Measurements from ENCODE around the gene PLSCR5. TPM values are rescaled to one million over a fixed set of nuclear protein-coding genes. Genes with fewer than 3 reads are reported as not detected.

Gene PLSCR5
- total RNA-seq, 6 donors from 2014 or later: not detected

DNA sequence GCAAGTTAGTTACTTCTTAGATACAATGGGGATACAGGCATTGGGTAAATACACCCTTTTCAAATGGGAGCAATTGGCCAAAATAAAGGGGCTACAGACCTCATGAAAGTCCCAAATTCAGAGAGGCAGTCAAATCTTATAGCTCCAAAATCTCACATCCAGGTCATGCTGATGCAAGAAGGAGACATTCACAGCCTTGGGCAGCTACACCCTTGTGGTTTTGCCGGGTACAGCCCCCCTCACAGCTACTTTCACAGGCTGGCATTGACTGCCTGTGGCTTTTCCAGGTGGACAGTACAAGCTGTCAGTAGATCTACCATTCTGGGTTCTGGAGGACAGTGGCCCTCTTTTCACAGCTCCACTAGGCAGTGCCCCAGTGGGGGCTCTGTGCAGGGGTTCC lies 43.3 kb downstream of the PLSCR5 start:
- Histone ChIP-seq H3K4me1 (no peaks in the 10 kb centered on the region), H3K9me3 (no peaks in the 10 kb centered on the region), H3K27me3 (no peaks in the 10 kb centered on the region), H3K27ac (no peak overlapping the region), H3K36me3 (no peaks in the 10 kb centered on the region), H3K4me3 (no peak overlapping the region)
- 89 to 93% methylated on average over 1 of the region's 1 CpG for WGBS, 2 donors
- DNase-seq (no peak), ATAC-seq (ENCODE audit: low FRiP score in 2 of 2) (no peak)
- TF ChIP-seq POLR2A (IDR thresholded peaks at IDR 0.05) (no peak), EP300 (IDR thresholded peaks at IDR 0.05) (no peak), POLR2AphosphoS5 (IDR thresholded peaks at IDR 0.05) (no peak)
- TF ChIP-seq, protein P1, sequence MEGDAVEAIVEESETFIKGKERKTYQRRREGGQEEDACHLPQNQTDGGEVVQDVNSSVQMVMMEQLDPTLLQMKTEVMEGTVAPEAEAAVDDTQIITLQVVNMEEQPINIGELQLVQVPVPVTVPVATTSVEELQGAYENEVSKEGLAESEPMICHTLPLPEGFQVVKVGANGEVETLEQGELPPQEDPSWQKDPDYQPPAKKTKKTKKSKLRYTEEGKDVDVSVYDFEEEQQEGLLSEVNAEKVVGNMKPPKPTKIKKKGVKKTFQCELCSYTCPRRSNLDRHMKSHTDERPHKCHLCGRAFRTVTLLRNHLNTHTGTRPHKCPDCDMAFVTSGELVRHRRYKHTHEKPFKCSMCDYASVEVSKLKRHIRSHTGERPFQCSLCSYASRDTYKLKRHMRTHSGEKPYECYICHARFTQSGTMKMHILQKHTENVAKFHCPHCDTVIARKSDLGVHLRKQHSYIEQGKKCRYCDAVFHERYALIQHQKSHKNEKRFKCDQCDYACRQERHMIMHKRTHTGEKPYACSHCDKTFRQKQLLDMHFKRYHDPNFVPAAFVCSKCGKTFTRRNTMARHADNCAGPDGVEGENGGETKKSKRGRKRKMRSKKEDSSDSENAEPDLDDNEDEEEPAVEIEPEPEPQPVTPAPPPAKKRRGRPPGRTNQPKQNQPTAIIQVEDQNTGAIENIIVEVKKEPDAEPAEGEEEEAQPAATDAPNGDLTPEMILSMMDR (IDR thresholded peaks at IDR 0.05): no peak

DNA sequence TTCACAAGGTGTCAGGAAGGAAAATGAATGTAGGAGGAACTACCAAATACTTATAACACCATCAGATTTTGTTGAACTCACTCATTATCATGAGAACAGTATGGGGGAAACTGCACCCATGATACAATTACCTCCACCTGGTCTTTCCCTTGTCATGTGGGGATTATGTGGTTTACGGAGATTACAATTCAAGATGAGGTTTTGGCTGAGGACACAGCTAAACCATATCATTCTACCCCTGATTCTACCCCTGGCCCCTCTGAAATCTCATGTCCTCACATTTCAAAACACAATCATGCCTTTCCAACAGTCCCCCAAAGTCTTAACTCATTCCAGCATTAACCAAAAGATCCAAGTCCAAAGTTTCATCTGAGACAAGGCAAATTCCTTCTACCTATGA lies 43.7 kb downstream of the PLSCR5 start:
- H3K4me1 ChIP-seq: no peaks in the 10 kb centered on the region
- H3K36me3 ChIP-seq: no peaks in the 10 kb centered on the region
- ATAC-seq (ENCODE audit: low FRiP score in 2 of 2) (no peak), DNase-seq (no peak)
- no peak overlapping the region for H3K4me3 ChIP-seq
- no peak for TF ChIP-seq POLR2AphosphoS5 (IDR thresholded peaks at IDR 0.05)
- TF ChIP-seq EP300 (IDR thresholded peaks at IDR 0.05): no peak
- TF ChIP-seq, protein P1 (IDR thresholded peaks at IDR 0.05): no peak
- TF ChIP-seq POLR2A (IDR thresholded peaks at IDR 0.05): no peak
- WGBS, 2 donors: 86 to 93% methylated on average over 1 of the region's 1 CpG
- H3K27ac ChIP-seq: no peak overlapping the region
- H3K9me3 ChIP-seq: no peaks in the 10 kb centered on the region
- no peaks in the 10 kb centered on the region for H3K27me3 ChIP-seq

DNA sequence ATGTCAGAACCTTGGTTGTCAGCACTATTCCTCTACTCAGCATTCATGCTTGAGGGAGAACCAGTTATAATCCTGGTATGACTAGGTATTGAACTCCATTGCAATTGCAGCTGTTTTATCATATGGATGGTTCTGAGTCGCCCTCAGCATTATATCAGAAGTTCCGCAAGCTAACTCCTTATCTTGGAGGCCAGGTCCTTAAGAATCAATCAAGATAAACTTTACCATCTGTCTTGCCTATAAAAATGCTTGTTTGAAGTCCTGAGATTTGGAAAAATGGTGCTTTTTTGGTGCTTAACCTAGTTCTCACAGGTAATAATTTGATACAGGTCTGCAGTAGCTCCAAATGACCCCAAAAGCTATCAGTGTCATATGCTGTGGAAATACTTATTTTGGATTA lies 44.5 kb downstream of the PLSCR5 start:
- WGBS, 2 donors: 79 to 86% methylated on average over 2 of the region's 2 CpGs

DNA sequence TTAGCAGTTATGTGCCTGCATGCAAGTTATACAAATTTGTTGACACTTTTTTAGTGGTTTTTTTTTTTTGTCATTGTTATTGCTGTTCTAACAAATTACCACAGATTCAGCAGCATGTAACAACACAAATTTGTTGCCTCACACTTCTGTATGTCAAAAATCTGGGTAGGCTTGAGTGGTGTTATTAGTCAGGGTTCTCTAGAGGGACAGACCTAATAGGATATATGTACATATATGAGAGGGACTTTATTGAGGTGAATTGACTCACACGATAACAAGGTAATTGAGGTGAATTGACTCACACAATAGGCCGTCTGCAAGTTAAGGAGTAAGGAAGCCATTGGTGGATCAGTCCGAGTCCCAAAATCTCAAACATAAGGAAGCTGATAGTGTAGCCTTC lies 45.8 kb downstream of the PLSCR5 start:
- no peaks in the 10 kb centered on the region for H3K27me3 ChIP-seq
- H3K4me1 ChIP-seq: no peaks in the 10 kb centered on the region
- 94 to 97% methylated on average over 3 of the region's 3 CpGs for WGBS, 2 donors
- H3K36me3 ChIP-seq: no peaks in the 10 kb centered on the region
- TF ChIP-seq, protein P1 (IDR thresholded peaks at IDR 0.05): no peak
- TF ChIP-seq POLR2A (IDR thresholded peaks at IDR 0.05) (no peak), EP300 (IDR thresholded peaks at IDR 0.05) (no peak)
- no peak for DNase-seq
- H3K9me3 ChIP-seq: no peaks in the 10 kb centered on the region
- no peak overlapping the region for H3K27ac ChIP-seq
- H3K4me3 ChIP-seq: no peak overlapping the region
- ATAC-seq (ENCODE audit: low FRiP score in 2 of 2): no peak

More for the DNA sequence above, 44.5 kb downstream of the PLSCR5 start:
- H3K9me3 ChIP-seq: no peaks in the 10 kb centered on the region
- ATAC-seq (ENCODE audit: low FRiP score in 2 of 2): no peak
- no peak for DNase-seq
- H3K4me1 ChIP-seq: no peaks in the 10 kb centered on the region
- H3K36me3 ChIP-seq: no peaks in the 10 kb centered on the region
- H3K4me3 ChIP-seq: no peak overlapping the region
- no peak for TF ChIP-seq POLR2AphosphoS5 (IDR thresholded peaks at IDR 0.05)
- no peak for TF ChIP-seq EP300 (IDR thresholded peaks at IDR 0.05)
- TF ChIP-seq, protein P1 (IDR thresholded peaks at IDR 0.05): no peak
- TF ChIP-seq POLR2A (IDR thresholded peaks at IDR 0.05): no peak
- no peaks in the 10 kb centered on the region for H3K27me3 ChIP-seq
- no peak overlapping the region for H3K27ac ChIP-seq

DNA sequence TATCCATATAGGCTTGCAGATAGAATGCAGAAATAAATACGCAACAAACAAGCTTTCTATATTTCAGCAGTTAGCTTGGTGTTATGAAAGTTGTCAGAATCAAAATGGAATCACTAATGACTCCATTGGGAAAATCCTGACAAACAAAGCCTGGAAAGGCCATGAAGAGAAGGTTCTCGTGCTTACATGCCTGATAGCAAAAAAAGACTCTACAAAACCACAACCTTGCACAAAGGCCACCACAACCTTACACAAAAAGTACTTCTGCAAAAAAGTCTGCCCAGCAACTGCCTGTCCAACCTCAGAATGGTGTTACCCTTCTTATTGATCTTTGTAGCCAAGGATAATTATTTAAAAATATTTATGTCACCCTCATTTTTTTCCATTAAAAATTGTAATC lies 46.4 kb downstream of the PLSCR5 start:
- Histone ChIP-seq H3K4me3 (no peak overlapping the region), H3K36me3 (no peaks in the 10 kb centered on the region), H3K4me1 (no peaks in the 10 kb centered on the region), H3K27me3 (no peaks in the 10 kb centered on the region), H3K27ac (no peak overlapping the region), H3K9me3 (no peaks in the 10 kb centered on the region)
- ATAC-seq (ENCODE audit: low FRiP score in 2 of 2) (peak in 1 of 2 donors; percentile 53), DNase-seq (no peak)
- 33 to 70% methylated on average over 2 of the region's 2 CpGs for WGBS, 2 donors
- TF ChIP-seq POLR2A (IDR thresholded peaks at IDR 0.05): no peak
- no peak for TF ChIP-seq EP300 (IDR thresholded peaks at IDR 0.05)
- no peak for TF ChIP-seq POLR2AphosphoS5 (IDR thresholded peaks at IDR 0.05)
- TF ChIP-seq, protein P1 (IDR thresholded peaks at IDR 0.05): no peak

Measured in upper lobe of left lung (tissue), 6 donors.